GM19467 (cell line): Measurements from ENCODE around the gene AKAP1.

Source experiments
- ATAC-seq: cut with Tn5 transposase; IDR thresholded peaks from one replicate; pipeline ENCODE4 v1.9.1; 2021; ENCODE audit warnings: mild to moderate bottlenecking, moderate library complexity; ENCODE audit not compliant: unreplicated experiment

AKAP1 gene

GRCh38 chr17:57084802-57085447, at the start of gene AKAP1:
TSS of gene AKAP1 (plus strand) at chr17:57085246. CDS start at chr17:57105465, 20,219 bp downstream.
- ATAC-seq: peak; percentile 87

GRCh38 chr17:57035971-57036481, 49.0 kb upstream of the AKAP1 start:
- no peak for ATAC-seq

GRCh38 chr17:57037411-57037810, 47.6 kb upstream of the AKAP1 start:
- ATAC-seq: no peak

GRCh38 chr17:57038486-57038885, 46.6 kb upstream of the AKAP1 start:
- no peak for ATAC-seq

- ATAC-seq: no peak
These were observed 44.5 kb upstream of the AKAP1 start for GRCh38 chr17:57040571-57040970.

- ATAC-seq: no peak
These were observed 41.8 kb upstream of the AKAP1 start for GRCh38 chr17:57043276-57043675.

GRCh38 chr17:57044976-57045867, 39.8 kb upstream of the AKAP1 start:
- no peak for ATAC-seq

GRCh38 chr17:57045868-57046704, 39.0 kb upstream of the AKAP1 start:
- no peak for ATAC-seq

GRCh38 chr17:57046749-57047148, 38.3 kb upstream of the AKAP1 start:
- no peak for ATAC-seq

- ATAC-seq: no peak
These were observed 37.0 kb upstream of the AKAP1 start for GRCh38 chr17:57048096-57048495.

GRCh38 chr17:57050306-57050705, 34.7 kb upstream of the AKAP1 start:
- no peak for ATAC-seq

GRCh38 chr17:57051886-57052361, 33.1 kb upstream of the AKAP1 start:
- ATAC-seq: no peak

GRCh38 chr17:57062865-57063264, 22.2 kb upstream of the AKAP1 start:
- ATAC-seq: no peak

GRCh38 chr17:57067162-57067561, 17.9 kb upstream of the AKAP1 start:
- no peak for ATAC-seq

- ATAC-seq: no peak
These were observed 17.3 kb upstream of the AKAP1 start for GRCh38 chr17:57067781-57068180.

GRCh38 chr17:57068222-57068658, 16.8 kb upstream of the AKAP1 start:
- ATAC-seq: no peak

GRCh38 chr17:57068707-57069106, 16.3 kb upstream of the AKAP1 start:
- no peak for ATAC-seq

GRCh38 chr17:57071991-57072944, 12.8 kb upstream of the AKAP1 start:
- ATAC-seq: no peak

GRCh38 chr17:57073626-57074025, 11.4 kb upstream of the AKAP1 start:
- no peak for ATAC-seq

GRCh38 chr17:57075193-57075592, 9.9 kb upstream of the AKAP1 start:
- ATAC-seq: no peak
